Loucy (cell line): ENCODE results near the gene PAQR8.

Experiments used
- H2AFZ ChIP-seq: fragments of 200-600 bp; sonication (generic); 2 replicates; pipeline ENCODE4 v1.6.0; 2016; ENCODE audit warnings: antibody characterized with exemption, mild to moderate bottlenecking, low read length, moderate library complexity
- H3F3A ChIP-seq: fragments of 200-600 bp; 2 replicates; pipeline ENCODE4 v1.6.0; 2016; ENCODE audit warnings: antibody characterized with exemption, low read depth, mild to moderate bottlenecking
- H3K27me3 ChIP-seq: fragments of 200-600 bp; sonication (generic); 2 replicates; pipeline ENCODE4 v1.6.1; 2014; ENCODE audit warnings: low read length, mild to moderate bottlenecking; ENCODE audit not compliant: insufficient read depth, poor library complexity, severe bottlenecking
- H3K36me3 ChIP-seq: fragments of 200-600 bp; sonication (generic); 2 replicates; pipeline ENCODE4 v1.6.1; 2016; ENCODE audit warnings: low read length; ENCODE audit not compliant: insufficient read depth
- H3K4me1 ChIP-seq: fragments of 200-600 bp; sonication (generic); 2 replicates; pipeline ENCODE4 v1.5.1; 2014; ENCODE audit warnings: low read length, mild to moderate bottlenecking; ENCODE audit not compliant: insufficient read depth, poor library complexity, severe bottlenecking
- H3K4me2 ChIP-seq: fragments of 200-600 bp; sonication (generic); 2 replicates; pipeline ENCODE4 v1.6.0; 2014; ENCODE audit warnings: antibody characterized with exemption, low read length, low read depth, mild to moderate bottlenecking; ENCODE audit not compliant: poor library complexity, severe bottlenecking
- H3K4me3 ChIP-seq: fragments of 200-600 bp; sonication (generic); 2 replicates; pipeline ENCODE4 v1.5.1; 2014; ENCODE audit warnings: low read length, mild to moderate bottlenecking, mixed read lengths; ENCODE audit not compliant: poor library complexity, severe bottlenecking
- H3K79me2 ChIP-seq: fragments of 200-600 bp; sonication (generic); 2 replicates; pipeline ENCODE4 v1.6.1; 2014; ENCODE audit warnings: low read length; ENCODE audit not compliant: insufficient read depth
- H3K9ac ChIP-seq: fragments of 200-600 bp; sonication (generic); 2 replicates; pipeline ENCODE4 v1.6.0; 2014; ENCODE audit warnings: mild to moderate bottlenecking, low read depth, low read length, moderate library complexity; ENCODE audit not compliant: poor library complexity, severe bottlenecking
- H3K9me2 ChIP-seq: fragments of 200-600 bp; sonication (generic); replicated peaks from 2 replicates; pipeline ENCODE4 v1.6.1; 2016; ENCODE audit warnings: low read depth, low read length, mixed read lengths
- H3K9me3 ChIP-seq: fragments of 200-600 bp; sonication (generic); 2 replicates; pipeline ENCODE4 v1.6.1; 2014; ENCODE audit warnings: mild to moderate bottlenecking, antibody characterized with exemption, low read length, low read depth; ENCODE audit not compliant: insufficient read depth
- H4K20me1 ChIP-seq: fragments of 200-600 bp; sonication (generic); 2 replicates; pipeline ENCODE4 v1.6.0; 2014; ENCODE audit warnings: antibody characterized with exemption, low read length, mild to moderate bottlenecking; ENCODE audit not compliant: insufficient read depth, poor library complexity, severe bottlenecking
- CTCF ChIP-seq: fragments of 200-600 bp; sonication (generic); conservative IDR thresholded peaks from 2 replicates; pipeline ENCODE4 v1.5.1; 2014; ENCODE audit warnings: mild to moderate bottlenecking, antibody characterized with exemption, low read length
- EZH2phosphoT487 ChIP-seq: fragments of 200-600 bp; IDR thresholded peaks from 2 replicates; pipeline ENCODE4 v1.6.1; 2018; ENCODE audit warnings: antibody characterized with exemption, mild to moderate bottlenecking, moderate library complexity, borderline replicate concordance

Gene PAQR8

DNA sequence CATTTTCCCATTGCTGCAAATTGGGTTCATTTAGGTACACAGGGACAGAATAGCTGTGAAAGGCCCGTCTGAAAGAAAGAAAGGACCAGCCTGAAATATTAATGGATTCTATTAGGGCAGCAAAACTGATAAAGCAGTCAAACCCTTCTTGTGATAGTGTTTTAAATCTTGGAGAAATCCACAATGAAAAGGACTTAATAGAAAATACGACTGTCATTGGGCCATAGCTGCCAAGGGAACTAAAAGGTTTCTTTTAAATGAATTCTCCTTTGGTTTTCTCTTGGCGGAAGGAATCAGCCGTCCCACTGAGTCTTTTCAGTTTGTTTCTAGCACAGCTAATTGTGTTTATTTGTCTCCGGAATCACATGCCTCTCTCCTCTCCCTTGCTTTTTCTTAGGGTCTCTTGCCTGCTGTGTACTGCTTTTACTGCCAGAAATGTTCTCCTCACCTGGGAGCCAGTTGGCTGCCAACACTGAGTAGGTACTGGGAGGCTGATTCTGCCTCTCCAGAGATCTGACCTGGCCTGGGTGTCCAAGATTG, 11.3 kb downstream of the PAQR8 start:
- Histone ChIP-seq H3K9ac (no peak overlapping the region), H3F3A (no peaks in the 10 kb centered on the region), H3K9me3 (no peaks in the 10 kb centered on the region; the same call in 1 of the 2 replicates), H3K9me2 (no peaks in the 10 kb centered on the region), H3K4me3 (no peak overlapping the region), H3K79me2 (no peaks in the 10 kb centered on the region), H3K4me2 (no peak overlapping the region), H4K20me1 (no peaks in the 10 kb centered on the region), H3K36me3 (no peaks in the 10 kb centered on the region), H3K4me1 (peaks cover 21% of the 10 kb centered on the region), H3K27me3 (no peaks in the 10 kb centered on the region), H2AFZ (no peak overlapping the region)
- TF ChIP-seq EZH2phosphoT487 (no peak), CTCF (no peak)

GRCh38 chr6:52374247-52374646, 12.3 kb downstream of the PAQR8 start:
- Histone ChIP-seq H3K79me2 (no peaks in the 10 kb centered on the region), H3K4me3 (no peak overlapping the region), H3F3A (no peaks in the 10 kb centered on the region), H3K36me3 (no peaks in the 10 kb centered on the region), H3K9me2 (no peaks in the 10 kb centered on the region), H3K9me3 (no peaks in the 10 kb centered on the region; the same call in 1 of the 2 replicates), H3K4me2 (no peak overlapping the region), H3K27me3 (no peaks in the 10 kb centered on the region), H2AFZ (no peak overlapping the region), H4K20me1 (no peaks in the 10 kb centered on the region), H3K4me1 (peaks cover 21% of the 10 kb centered on the region), H3K9ac (no peak overlapping the region)
- TF ChIP-seq CTCF, result no peak
- no peak for TF ChIP-seq EZH2phosphoT487

GRCh38 chr6:52375780-52376556, 14.0 kb downstream of the PAQR8 start:
- H3K9ac ChIP-seq, result no peak overlapping the region
- H3K79me2 ChIP-seq, result no peaks in the 10 kb centered on the region
- H3K4me2 ChIP-seq, result no peak overlapping the region
- peaks cover 23% of the 10 kb centered on the region for H3K4me1 ChIP-seq
- H3K9me3 ChIP-seq, result no peaks in the 10 kb centered on the region; the same call in 1 of the 2 replicates
- H3K4me3 ChIP-seq, result no peak overlapping the region
- H3F3A ChIP-seq, result no peaks in the 10 kb centered on the region
- H2AFZ ChIP-seq, result no peak overlapping the region
- no peaks in the 10 kb centered on the region for H3K9me2 ChIP-seq
- no peaks in the 10 kb centered on the region for H4K20me1 ChIP-seq
- TF ChIP-seq CTCF (no peak), EZH2phosphoT487 (no peak)
- H3K36me3 ChIP-seq, result no peaks in the 10 kb centered on the region
- no peaks in the 10 kb centered on the region for H3K27me3 ChIP-seq
